ENCODE measurements around the gene CCT8L2.
"Not testable (repeated sequence)": the region's sequence is repeated elsewhere in the genome, so short reads cannot be mapped to it uniquely, and the experiment has no call there.

DNA sequence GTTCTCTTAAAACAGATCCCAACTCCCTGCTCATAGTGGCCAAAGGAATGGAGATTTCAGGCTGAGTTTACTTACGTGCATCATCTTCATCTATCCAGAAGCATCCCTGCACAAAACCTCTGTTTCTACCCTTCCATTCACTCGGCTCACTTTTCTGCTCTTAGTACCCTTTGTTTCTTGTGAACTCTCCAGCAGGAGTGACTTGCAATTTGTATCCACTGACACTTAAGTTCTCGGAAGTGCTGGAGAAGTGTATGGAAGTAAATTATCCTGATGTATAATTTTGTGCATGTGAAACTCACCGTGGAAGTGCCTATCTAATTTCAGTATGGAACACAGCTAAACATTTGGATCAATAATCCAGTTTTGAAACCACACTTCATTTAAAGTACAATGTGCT is 7.0 kb upstream of the CCT8L2 start:
- TF ChIP-seq, protein P1, sequence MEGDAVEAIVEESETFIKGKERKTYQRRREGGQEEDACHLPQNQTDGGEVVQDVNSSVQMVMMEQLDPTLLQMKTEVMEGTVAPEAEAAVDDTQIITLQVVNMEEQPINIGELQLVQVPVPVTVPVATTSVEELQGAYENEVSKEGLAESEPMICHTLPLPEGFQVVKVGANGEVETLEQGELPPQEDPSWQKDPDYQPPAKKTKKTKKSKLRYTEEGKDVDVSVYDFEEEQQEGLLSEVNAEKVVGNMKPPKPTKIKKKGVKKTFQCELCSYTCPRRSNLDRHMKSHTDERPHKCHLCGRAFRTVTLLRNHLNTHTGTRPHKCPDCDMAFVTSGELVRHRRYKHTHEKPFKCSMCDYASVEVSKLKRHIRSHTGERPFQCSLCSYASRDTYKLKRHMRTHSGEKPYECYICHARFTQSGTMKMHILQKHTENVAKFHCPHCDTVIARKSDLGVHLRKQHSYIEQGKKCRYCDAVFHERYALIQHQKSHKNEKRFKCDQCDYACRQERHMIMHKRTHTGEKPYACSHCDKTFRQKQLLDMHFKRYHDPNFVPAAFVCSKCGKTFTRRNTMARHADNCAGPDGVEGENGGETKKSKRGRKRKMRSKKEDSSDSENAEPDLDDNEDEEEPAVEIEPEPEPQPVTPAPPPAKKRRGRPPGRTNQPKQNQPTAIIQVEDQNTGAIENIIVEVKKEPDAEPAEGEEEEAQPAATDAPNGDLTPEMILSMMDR (IDR thresholded peaks at IDR 0.05), result not testable (repeated sequence)
- TF ChIP-seq SIN3A (IDR thresholded peaks at IDR 0.05; ENCODE audit: borderline replicate concordance, insufficient read depth, low read depth, low read length); POLR2AphosphoS5 (IDR thresholded peaks at IDR 0.05; ENCODE audit: low read depth, low read length): not testable (repeated sequence)
- TF ChIP-seq, protein P2, sequence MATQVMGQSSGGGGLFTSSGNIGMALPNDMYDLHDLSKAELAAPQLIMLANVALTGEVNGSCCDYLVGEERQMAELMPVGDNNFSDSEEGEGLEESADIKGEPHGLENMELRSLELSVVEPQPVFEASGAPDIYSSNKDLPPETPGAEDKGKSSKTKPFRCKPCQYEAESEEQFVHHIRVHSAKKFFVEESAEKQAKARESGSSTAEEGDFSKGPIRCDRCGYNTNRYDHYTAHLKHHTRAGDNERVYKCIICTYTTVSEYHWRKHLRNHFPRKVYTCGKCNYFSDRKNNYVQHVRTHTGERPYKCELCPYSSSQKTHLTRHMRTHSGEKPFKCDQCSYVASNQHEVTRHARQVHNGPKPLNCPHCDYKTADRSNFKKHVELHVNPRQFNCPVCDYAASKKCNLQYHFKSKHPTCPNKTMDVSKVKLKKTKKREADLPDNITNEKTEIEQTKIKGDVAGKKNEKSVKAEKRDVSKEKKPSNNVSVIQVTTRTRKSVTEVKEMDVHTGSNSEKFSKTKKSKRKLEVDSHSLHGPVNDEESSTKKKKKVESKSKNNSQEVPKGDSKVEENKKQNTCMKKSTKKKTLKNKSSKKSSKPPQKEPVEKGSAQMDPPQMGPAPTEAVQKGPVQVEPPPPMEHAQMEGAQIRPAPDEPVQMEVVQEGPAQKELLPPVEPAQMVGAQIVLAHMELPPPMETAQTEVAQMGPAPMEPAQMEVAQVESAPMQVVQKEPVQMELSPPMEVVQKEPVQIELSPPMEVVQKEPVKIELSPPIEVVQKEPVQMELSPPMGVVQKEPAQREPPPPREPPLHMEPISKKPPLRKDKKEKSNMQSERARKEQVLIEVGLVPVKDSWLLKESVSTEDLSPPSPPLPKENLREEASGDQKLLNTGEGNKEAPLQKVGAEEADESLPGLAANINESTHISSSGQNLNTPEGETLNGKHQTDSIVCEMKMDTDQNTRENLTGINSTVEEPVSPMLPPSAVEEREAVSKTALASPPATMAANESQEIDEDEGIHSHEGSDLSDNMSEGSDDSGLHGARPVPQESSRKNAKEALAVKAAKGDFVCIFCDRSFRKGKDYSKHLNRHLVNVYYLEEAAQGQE (IDR thresholded peaks at IDR 0.05; ENCODE audit: insufficient read depth in 1 of 2, low read depth in 2 of 2, low read length in 1 of 2), result not testable (repeated sequence)

All from Panc1 (cell line).